Nephron progenitor cell (in vitro differentiated cells): Measurements from ENCODE around the gene HOXA7.

ENCODE experiments used
- DNase-seq: peaks from one replicate; pipeline ENCODE4 v3.0.0; 2021
- H3K27ac Mint-ChIP-seq: 2 replicates; pipeline ENCODE4 v1.8.0; 2021; ENCODE audit warnings: mild to moderate bottlenecking, moderate library complexity, mixed read lengths
- H3K27me3 Mint-ChIP-seq: 2 replicates; pipeline ENCODE4 v1.8.0; 2021; ENCODE audit warnings: mild to moderate bottlenecking, low read depth, mixed read lengths; ENCODE audit not compliant: poor library complexity
- H3K36me3 Mint-ChIP-seq: 2 replicates; pipeline ENCODE4 v1.8.0; 2021; ENCODE audit warnings: low read depth, mixed read lengths
- H3K4me1 Mint-ChIP-seq: 2 replicates; pipeline ENCODE4 v1.8.0; 2021; ENCODE audit warnings: mixed read lengths
- H3K4me3 Mint-ChIP-seq: 2 replicates; pipeline ENCODE4 v1.8.0; 2021; ENCODE audit warnings: mild to moderate bottlenecking, moderate library complexity, mixed read lengths
- H3K9me3 Mint-ChIP-seq: 2 replicates; pipeline ENCODE4 v1.8.0; 2021; ENCODE audit warnings: mild to moderate bottlenecking, moderate library complexity, mixed read lengths
- TF ChIP-seq, protein P1 (sequence below): fragments of 200-600 bp; sonication (generic); IDR thresholded peaks from 2 replicates; pipeline ENCODE4 v1.5.0; 2021; ENCODE audit warnings: antibody characterized with exemption

HOXA7 gene

DNA sequence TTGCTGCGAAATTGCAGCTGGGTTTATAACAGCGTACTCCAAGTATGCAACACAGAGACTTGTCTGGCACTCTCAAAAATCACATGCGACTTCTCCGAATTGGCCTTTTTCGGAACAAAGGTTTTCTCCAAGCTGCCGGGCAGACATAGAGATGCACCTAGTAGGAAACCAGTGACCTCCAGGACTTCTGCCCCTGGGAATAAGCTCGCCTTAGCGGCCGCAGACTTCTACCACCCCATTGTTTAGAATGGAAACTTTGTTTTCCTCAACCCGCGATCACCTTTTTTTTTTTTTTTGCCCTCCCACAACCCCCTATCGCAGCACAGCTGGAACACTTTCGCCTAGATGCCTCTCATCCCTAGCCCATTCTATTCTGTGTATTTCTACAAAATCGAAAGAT is 22.6 kb upstream of the HOXA7 start:
- Mint-ChIP-seq H3K36me3 (peaks cover 4% of the 10 kb centered on the region), H3K27me3 (peaks cover 51% of the 10 kb centered on the region), H3K27ac (peak overlapping the region; percentile 97), H3K4me3 (peak overlapping the region; percentile 97), H3K4me1 (peaks cover 80% of the 10 kb centered on the region), H3K9me3 (no peaks in the 10 kb centered on the region)
- DNase-seq, result peak; percentile 19
- TF ChIP-seq, protein P1, sequence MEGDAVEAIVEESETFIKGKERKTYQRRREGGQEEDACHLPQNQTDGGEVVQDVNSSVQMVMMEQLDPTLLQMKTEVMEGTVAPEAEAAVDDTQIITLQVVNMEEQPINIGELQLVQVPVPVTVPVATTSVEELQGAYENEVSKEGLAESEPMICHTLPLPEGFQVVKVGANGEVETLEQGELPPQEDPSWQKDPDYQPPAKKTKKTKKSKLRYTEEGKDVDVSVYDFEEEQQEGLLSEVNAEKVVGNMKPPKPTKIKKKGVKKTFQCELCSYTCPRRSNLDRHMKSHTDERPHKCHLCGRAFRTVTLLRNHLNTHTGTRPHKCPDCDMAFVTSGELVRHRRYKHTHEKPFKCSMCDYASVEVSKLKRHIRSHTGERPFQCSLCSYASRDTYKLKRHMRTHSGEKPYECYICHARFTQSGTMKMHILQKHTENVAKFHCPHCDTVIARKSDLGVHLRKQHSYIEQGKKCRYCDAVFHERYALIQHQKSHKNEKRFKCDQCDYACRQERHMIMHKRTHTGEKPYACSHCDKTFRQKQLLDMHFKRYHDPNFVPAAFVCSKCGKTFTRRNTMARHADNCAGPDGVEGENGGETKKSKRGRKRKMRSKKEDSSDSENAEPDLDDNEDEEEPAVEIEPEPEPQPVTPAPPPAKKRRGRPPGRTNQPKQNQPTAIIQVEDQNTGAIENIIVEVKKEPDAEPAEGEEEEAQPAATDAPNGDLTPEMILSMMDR, result no peak

GRCh38 chr7:27178366-27178765 is 21.9 kb upstream of the HOXA7 start:
- peaks cover 80% of the 10 kb centered on the region for H3K4me1 Mint-ChIP-seq

GRCh38 chr7:27177795-27178320 is 21.4 kb upstream of the HOXA7 start:
- Mint-ChIP-seq H3K27ac (peak overlapping the region; percentile 94), H3K36me3 (peaks cover 4% of the 10 kb centered on the region), H3K4me1 (peaks cover 78% of the 10 kb centered on the region), H3K27me3 (peaks cover 45% of the 10 kb centered on the region), H3K9me3 (no peaks in the 10 kb centered on the region), H3K4me3 (peak overlapping the region; percentile 97)
- DNase-seq, result no peak
- TF ChIP-seq, protein P1, result no peak

More at GRCh38 chr7:27178366-27178765, 21.9 kb upstream of the HOXA7 start:
- peak overlapping the region; percentile 97 for H3K4me3 Mint-ChIP-seq
- peak overlapping the region; percentile 79 for H3K27ac Mint-ChIP-seq
- peak; percentile 25 for DNase-seq
- peaks cover 4% of the 10 kb centered on the region for H3K36me3 Mint-ChIP-seq
- H3K9me3 Mint-ChIP-seq, result no peaks in the 10 kb centered on the region
- TF ChIP-seq, protein P1, result no peak
- H3K27me3 Mint-ChIP-seq, result peaks cover 48% of the 10 kb centered on the region

DNA sequence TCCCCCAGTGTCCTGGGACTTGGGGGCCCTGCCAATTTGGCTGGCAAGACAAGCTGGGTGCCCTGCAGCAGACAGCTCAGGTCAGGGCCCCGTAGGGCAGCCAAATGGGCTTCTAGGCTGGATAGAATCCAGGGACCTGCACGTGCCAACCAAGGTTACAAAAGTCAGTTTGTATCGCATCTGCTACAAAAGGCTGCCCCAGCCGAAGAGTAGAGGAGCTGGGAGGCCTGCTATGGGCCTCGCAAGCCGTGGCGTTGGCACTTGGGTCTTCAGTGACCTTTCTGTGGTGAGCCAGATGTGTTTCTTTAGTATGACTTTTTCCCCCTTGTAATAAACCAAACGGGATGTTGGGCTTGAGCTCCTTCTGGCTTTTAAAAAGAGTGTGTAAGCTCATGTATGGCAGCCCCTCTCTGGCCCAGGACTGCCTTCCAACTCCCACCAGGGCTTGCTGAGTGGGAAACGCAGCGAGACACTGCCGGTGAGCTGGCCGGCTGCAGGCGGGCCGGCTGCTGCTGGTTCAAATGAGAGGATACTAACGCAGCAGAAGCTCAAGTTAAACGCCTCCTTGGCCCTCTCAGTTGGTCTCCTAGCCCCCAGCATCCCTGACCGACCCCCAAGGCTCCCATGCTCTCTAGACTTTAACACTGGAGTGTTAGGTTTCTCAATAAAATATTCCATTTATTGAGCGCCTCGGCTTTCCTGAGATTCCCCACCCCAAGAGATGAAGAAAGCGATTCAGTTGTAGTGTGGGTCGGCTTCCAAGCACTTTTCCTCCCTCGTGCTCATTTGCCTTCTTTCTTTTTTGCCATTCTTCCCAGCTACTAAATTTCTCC is 20.7 kb upstream of the HOXA7 start:
- TF ChIP-seq, protein P1, result no peak
- H3K27ac Mint-ChIP-seq, result peak overlapping the region; percentile 95
- H3K4me3 Mint-ChIP-seq, result peak overlapping the region; percentile 97
- DNase-seq, result peak; percentile 26
- H3K9me3 Mint-ChIP-seq, result no peaks in the 10 kb centered on the region
- peaks cover 41% of the 10 kb centered on the region for H3K27me3 Mint-ChIP-seq
- peaks cover 73% of the 10 kb centered on the region for H3K4me1 Mint-ChIP-seq
- peaks cover 4% of the 10 kb centered on the region for H3K36me3 Mint-ChIP-seq

DNA sequence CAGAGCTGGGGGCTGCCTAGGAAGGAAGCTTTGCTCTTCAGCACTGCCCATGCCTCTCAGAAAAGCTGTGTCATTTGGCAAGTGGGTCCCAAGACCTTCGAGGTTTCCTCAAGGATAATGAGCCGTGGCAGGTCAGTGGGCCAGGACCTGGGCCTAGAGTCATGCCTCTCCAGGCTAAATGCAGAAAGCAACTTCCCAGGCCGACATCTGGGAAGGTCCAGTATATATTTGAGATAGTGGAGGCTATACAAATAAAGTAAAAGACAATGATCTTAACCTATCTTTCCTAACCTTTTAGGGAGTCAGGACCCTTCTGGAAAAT is 20.0 kb upstream of the HOXA7 start:
- Mint-ChIP-seq H3K36me3 (peaks cover 11% of the 10 kb centered on the region), H3K9me3 (no peaks in the 10 kb centered on the region), H3K4me1 (peaks cover 76% of the 10 kb centered on the region), H3K27me3 (peaks cover 43% of the 10 kb centered on the region), H3K27ac (peak overlapping the region; percentile 95), H3K4me3 (peak overlapping the region; percentile 97)
- TF ChIP-seq, protein P1, result no peak
- peak; percentile 4 for DNase-seq
